ENCODE results near the gene MSRB1.

DNA sequence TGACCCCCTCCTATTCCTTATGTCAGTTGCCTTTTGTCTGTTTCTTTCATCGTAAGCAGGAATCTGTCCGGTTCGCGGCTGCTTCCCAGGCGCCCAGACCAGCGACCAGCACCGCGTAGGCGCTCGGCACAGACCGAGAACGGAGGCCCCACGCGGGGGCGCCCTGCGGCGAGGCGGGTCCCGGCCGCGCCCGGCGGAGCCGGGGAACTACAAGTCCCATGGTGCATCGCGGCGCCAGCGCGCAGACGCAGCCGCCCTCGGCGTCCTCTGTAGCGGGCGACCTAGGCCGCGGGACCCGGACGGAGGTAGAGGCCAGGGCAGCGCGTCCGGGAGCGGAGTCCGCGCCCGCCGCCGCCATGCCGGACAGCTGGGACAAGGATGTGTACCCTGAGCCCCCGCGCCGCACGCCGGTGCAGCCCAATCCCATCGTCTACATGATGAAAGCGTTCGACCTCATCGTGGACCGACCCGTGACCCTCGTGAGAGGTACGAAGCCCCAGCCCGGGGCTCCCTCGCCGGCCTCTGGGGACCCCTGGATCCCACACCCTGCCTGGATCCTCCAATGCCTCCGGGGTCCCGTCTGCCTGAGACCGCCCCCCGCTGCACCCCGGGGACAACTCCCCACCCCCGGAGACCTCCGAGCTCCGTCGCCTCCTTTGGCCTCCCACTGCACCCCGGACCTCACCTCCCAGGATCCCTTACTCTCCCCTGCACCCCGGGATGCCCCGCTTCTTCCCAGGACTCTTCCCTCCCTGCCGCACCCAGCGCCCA, 16.5 kb upstream of the MSRB1 start, which contains the start of gene NDUFB10:
- TF ChIP-seq POLR2A (IDR thresholded peaks at IDR 0.05; ENCODE audit: low read depth, low read length): peak; percentile 95
- peak; percentile 98 for TF ChIP-seq POLR2AphosphoS5 (IDR thresholded peaks at IDR 0.05; ENCODE audit: insufficient read depth, low read depth, low read length)
- TF ChIP-seq, protein P1, sequence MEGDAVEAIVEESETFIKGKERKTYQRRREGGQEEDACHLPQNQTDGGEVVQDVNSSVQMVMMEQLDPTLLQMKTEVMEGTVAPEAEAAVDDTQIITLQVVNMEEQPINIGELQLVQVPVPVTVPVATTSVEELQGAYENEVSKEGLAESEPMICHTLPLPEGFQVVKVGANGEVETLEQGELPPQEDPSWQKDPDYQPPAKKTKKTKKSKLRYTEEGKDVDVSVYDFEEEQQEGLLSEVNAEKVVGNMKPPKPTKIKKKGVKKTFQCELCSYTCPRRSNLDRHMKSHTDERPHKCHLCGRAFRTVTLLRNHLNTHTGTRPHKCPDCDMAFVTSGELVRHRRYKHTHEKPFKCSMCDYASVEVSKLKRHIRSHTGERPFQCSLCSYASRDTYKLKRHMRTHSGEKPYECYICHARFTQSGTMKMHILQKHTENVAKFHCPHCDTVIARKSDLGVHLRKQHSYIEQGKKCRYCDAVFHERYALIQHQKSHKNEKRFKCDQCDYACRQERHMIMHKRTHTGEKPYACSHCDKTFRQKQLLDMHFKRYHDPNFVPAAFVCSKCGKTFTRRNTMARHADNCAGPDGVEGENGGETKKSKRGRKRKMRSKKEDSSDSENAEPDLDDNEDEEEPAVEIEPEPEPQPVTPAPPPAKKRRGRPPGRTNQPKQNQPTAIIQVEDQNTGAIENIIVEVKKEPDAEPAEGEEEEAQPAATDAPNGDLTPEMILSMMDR (IDR thresholded peaks at IDR 0.05; ENCODE audit: extremely low read depth in 1 of 2, insufficient read depth in 1 of 2, low read depth in 1 of 2, low read length in 2 of 2): peak; percentile 82 to 87
- TF ChIP-seq, protein P2, sequence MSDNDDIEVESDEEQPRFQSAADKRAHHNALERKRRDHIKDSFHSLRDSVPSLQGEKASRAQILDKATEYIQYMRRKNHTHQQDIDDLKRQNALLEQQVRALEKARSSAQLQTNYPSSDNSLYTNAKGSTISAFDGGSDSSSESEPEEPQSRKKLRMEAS (IDR thresholded peaks at IDR 0.05; ENCODE audit: insufficient read depth, insufficient read length): no peak
- TF ChIP-seq JUN (IDR thresholded peaks at IDR 0.05; ENCODE audit: borderline replicate concordance, insufficient read depth, insufficient read length, low read depth): no peak
- no peak for TF ChIP-seq EZH2 (IDR thresholded peaks at IDR 0.05; ENCODE audit: borderline replicate concordance, low read depth, low read length, severe bottlenecking)

Data from endothelial cell of umbilical vein (primary cell).